H1 (cell line): ENCODE data around the gene P3H1. TPM values are rescaled to one million over a fixed set of nuclear protein-coding genes. Genes with fewer than 3 reads are reported as not detected.

Experiments
- BACH1 ChIP-seq: IDR thresholded peaks from 2 replicates; pipeline ENCODE4 v1.6.1; 2012; ENCODE audit warnings: low read length, improper control_type of control experiment
- SIX5 ChIP-seq: IDR thresholded peaks from 2 replicates; pipeline ENCODE4 v1.6.1; 2011; ENCODE audit warnings: mild to moderate bottlenecking, low read depth, low read length
- SP4 ChIP-seq: IDR thresholded peaks from 2 replicates; pipeline ENCODE4 v1.6.1; 2012; ENCODE audit warnings: low read length, inconsistent platforms
- polyA plus RNA-seq, 7 experiments: library from polyadenylated mRNA; depleted of rRNA in 3 of 7; stranded (reverse) in 5 of 7; unstranded in 2 of 7; fragments of >200 nt in 5 of 7; fragments of 200-250 nt in 2 of 7; gene quantifications; 1 replicate in 5 of 7; 2 replicates in 1 of 7; 4 replicates in 1 of 7; pipeline versions ENCODE4 v1.2.1 to v1.2.3, GENCODE V29; 2011 to 2013; ENCODE audit warnings: missing spikeins in 2 of 7, mixed read lengths in 2 of 7
- total RNA-seq: library from RNA; stranded (reverse); fragmentation: NEBNext Ultra II Directional; extraction: Animal tissue kit (Norgen Biotek cat#: 25700); gene quantifications from 2 replicates; pipeline ENCODE4 v1.2.1, GENCODE V29; 2021

Gene P3H1
- total and polyA plus RNA-seq, 2 of the 8 experiments (the other 6 are each of a cell fraction or from before 2014, with no cell fraction given) = 58.4 to 87.5 TPM

DNA sequence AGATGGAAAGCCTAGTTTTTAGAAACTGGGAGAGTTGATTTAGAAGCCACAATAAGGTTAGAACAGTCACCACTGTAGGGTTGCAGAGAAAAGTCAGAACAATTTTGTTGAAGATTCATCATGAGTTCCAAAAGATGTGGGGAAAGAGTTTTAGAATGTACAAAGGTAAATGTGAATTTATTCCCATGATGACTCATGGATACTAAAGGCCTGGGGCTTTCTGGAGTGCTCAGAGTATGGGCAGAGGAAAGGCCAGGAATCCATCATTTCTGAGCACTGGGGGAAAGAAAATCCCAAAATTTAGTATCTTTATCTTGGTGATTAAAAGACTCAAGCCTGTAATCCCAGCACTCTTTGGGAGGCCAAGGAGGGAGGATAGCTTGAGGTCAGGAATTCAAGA, 66.8 kb downstream of the P3H1 start (continued):
- TF ChIP-seq SP4 (no peak), BACH1 (no peak), SIX5 (no peak)
